Esophagus squamous epithelium (tissue), 5 donors: ENCODE results near the gene STOML1. TPM values are rescaled to one million over a fixed set of nuclear protein-coding genes. Genes with fewer than 3 reads are reported as not detected.

Experiments used
- DNase-seq: peaks from one replicate; lab custom pipeline; 2025; lab: John Stamatoyannopoulos, UW
- H3K27ac ChIP-seq, 4 donors: fragments of 200-600 bp; sonication (generic); one replicate each; pipeline ENCODE4 v1.5.1; 2016 to 2019; ENCODE audit warnings: mild to moderate bottlenecking in 1 of 4
- H3K27me3 ChIP-seq, 4 donors: fragments of 200-600 bp; sonication (generic); 1 replicate in 3 of 4; 2 replicates in 1 of 4; pipeline versions ENCODE4 v1.5.1 to v1.6.0; 2017 to 2021; ENCODE audit warnings: antibody characterized with exemption in 1 of 4
- H3K36me3 ChIP-seq, 3 donors: fragments of 200-600 bp; sonication (generic); one replicate each; pipeline ENCODE4 v1.5.1; 2016 to 2019
- H3K4me1 ChIP-seq, 3 donors: fragments of 200-600 bp; sonication (generic); one replicate each; pipeline ENCODE4 v1.5.1; 2017 to 2019
- H3K4me3 ChIP-seq, 4 donors: fragments of 200-600 bp; sonication (generic); 1 replicate in 3 of 4; 2 replicates in 1 of 4; pipeline ENCODE4 v1.5.1; 2016 to 2019; ENCODE audit warnings: mild to moderate bottlenecking in 2 of 4, moderate library complexity in 1 of 4
- H3K9me3 ChIP-seq, 3 donors: fragments of 200-600 bp; sonication (generic); one replicate each; pipeline ENCODE4 v1.5.1; 2016 to 2019
- CTCF ChIP-seq, 6 experiments: fragments of 450-650 bp in 4 of 6; fragments of 200-600 bp in 2 of 6; sonication (generic) in 2 of 6; IDR thresholded peaks; one replicate each; pipeline ENCODE4 v1.5.1; 2016 to 2019; ENCODE audit warnings: antibody characterized with exemption in 6 of 6, mild to moderate bottlenecking in 4 of 6, moderate library complexity in 4 of 6
- POLR2A ChIP-seq, 4 donors: fragments of 450-650 bp; IDR thresholded peaks; one replicate each; pipeline ENCODE4 v1.6.1; 2017; ENCODE audit warnings: antibody characterized with exemption in 4 of 4, mild to moderate bottlenecking in 4 of 4, moderate library complexity in 3 of 4
- WGBS, 2 donors: methylation state at CpG; one replicate each; pipeline ENCODE4 v1.1.5; 2018; 5-methylcytosine and 5-hydroxymethylcytosine counted together
- intact Hi-C: fragments of 100-400 bp; cut with DNase I; formaldehyde crosslinking; loops from one replicate; pipeline ENCODE4 v1.15.0; 2022
- total RNA-seq, 4 donors: library from RNA; depleted of rRNA; stranded (reverse); fragments of >200 nt; gene quantifications; one replicate each; pipeline ENCODE4 v1.1.0, GENCODE V29; 2016
- donor health status: DM: yes; HTN: yes; CAD: no.

Gene STOML1
- total RNA-seq, 4 donors from 2014 or later = 8.3 to 14.8 (median 11.1) TPM

GRCh38 chr15:74006774-74007639, 14.9 kb upstream of the STOML1 start:
- Histone ChIP-seq H3K4me1 (peaks cover 14 to 77% (median 62%) of the 10 kb centered on the region in 3 donors), H3K36me3 (peaks cover 0 to 62% (median 12%) of the 10 kb centered on the region in 3 donors), H3K9me3 (no peaks in the 10 kb centered on the region), H3K4me3 (no peak overlapping the region), H3K27ac (peak overlapping the region in 3 of 4 donors; percentile 38 to 58 (median 41)), H3K27me3 (no peaks in the 10 kb centered on the region)
- TF ChIP-seq POLR2A (IDR thresholded peaks at IDR 0.05) (no peak), CTCF (IDR thresholded peaks at IDR 0.05) (no peak)
- WGBS, 2 donors = 58 to 72% methylated on average over 11 of the region's 11 CpGs
- intact Hi-C loops = no loop called here
- no peak for DNase-seq

- Histone ChIP-seq H3K27me3 (no peaks in the 10 kb centered on the region), H3K36me3 (peaks cover 4 to 50% (median 4%) of the 10 kb centered on the region in 3 donors), H3K9me3 (no peaks in the 10 kb centered on the region), H3K4me1 (peaks cover 34 to 86% (median 61%) of the 10 kb centered on the region in 3 donors), H3K27ac (peak overlapping the region; percentile 72 to 99 (median 96)), H3K4me3 (peak overlapping the region in 3 of 4 donors; percentile 70 to 95 (median 90))
- TF ChIP-seq CTCF (IDR thresholded peaks at IDR 0.05) (peak in 5 of 6 experiments; percentile 41 to 83 (median 54)), POLR2A (IDR thresholded peaks at IDR 0.05) (no peak)
- no peak for DNase-seq
- WGBS, 2 donors = 51 to 79% methylated on average over 7 to 14 of the region's 27 CpGs
- intact Hi-C loops = no loop called here
Measured at GRCh38 chr15:73997986-73998385, 5.9 kb upstream of the STOML1 start.

GRCh38 chr15:73996939-73997338, 4.8 kb upstream of the STOML1 start:
- peak in 2 of 6 experiments; percentile 7 to 10 for TF ChIP-seq CTCF (IDR thresholded peaks at IDR 0.05)
- TF ChIP-seq POLR2A (IDR thresholded peaks at IDR 0.05) = no peak
- peaks cover 42 to 86% (median 62%) of the 10 kb centered on the region in 3 donors for H3K4me1 ChIP-seq
- no peaks in the 10 kb centered on the region for H3K9me3 ChIP-seq
- H3K36me3 ChIP-seq = peaks cover 0 to 42% (median 4%) of the 10 kb centered on the region in 3 donors
- intact Hi-C loops = no loop called here
- peak overlapping the region; percentile 5 to 95 (median 80) for H3K4me3 ChIP-seq
- no peaks in the 10 kb centered on the region for H3K27me3 ChIP-seq
- peak overlapping the region; percentile 72 to 99 (median 96) for H3K27ac ChIP-seq
- no peak for DNase-seq
- WGBS, 2 donors = 4 to 7% methylated on average over 5 of the region's 5 CpGs

GRCh38 chr15:73996267-73996666, 4.2 kb upstream of the STOML1 start:
- no peak for DNase-seq
- Histone ChIP-seq H3K4me3 (peak overlapping the region in 3 of 4 donors; percentile 70 to 95 (median 90)), H3K27ac (peak overlapping the region; percentile 95 to 99 (median 98)), H3K36me3 (peaks cover 0 to 35% (median 4%) of the 10 kb centered on the region in 3 donors), H3K27me3 (no peaks in the 10 kb centered on the region), H3K4me1 (peaks cover 48 to 90% (median 61%) of the 10 kb centered on the region in 3 donors), H3K9me3 (no peaks in the 10 kb centered on the region)
- intact Hi-C loops = no loop called here
- no peak for TF ChIP-seq CTCF (IDR thresholded peaks at IDR 0.05)
- TF ChIP-seq POLR2A (IDR thresholded peaks at IDR 0.05) = no peak
- 19 to 23% methylated on average over 2 of the region's 2 CpGs for WGBS, 2 donors
